NCI-H2107 treated with DMSO at 0.1 percent for 48 hours (cell line): ENCODE measurements around the gene DPYD.

Experiments
- DNase-seq: peaks from one replicate; lab custom pipeline; 2025; ENCODE audit not compliant: unreplicated experiment; lab: John Stamatoyannopoulos, UW

The DPYD gene

GRCh38 chr1:97114842-97115241, 806.0 kb downstream of the DPYD start:
- DNase-seq, result no peak

GRCh38 chr1:97112442-97112841, 808.4 kb downstream of the DPYD start:
- DNase-seq, result no peak

- DNase-seq, result no peak
Observed at GRCh38 chr1:97108179-97108578, 812.7 kb downstream of the DPYD start.

- DNase-seq, result no peak
Observed at GRCh38 chr1:97105531-97105930, 815.3 kb downstream of the DPYD start.

GRCh38 chr1:97101509-97101908, 819.3 kb downstream of the DPYD start:
- no peak for DNase-seq

- DNase-seq, result no peak
Observed at GRCh38 chr1:97097404-97097925, 823.4 kb downstream of the DPYD start.

GRCh38 chr1:97095764-97096163, 825.1 kb downstream of the DPYD start:
- no peak for DNase-seq

GRCh38 chr1:97094247-97094972, 826.4 kb downstream of the DPYD start:
- no peak for DNase-seq

- DNase-seq, result no peak
Observed at GRCh38 chr1:97093741-97094140, 827.1 kb downstream of the DPYD start.

GRCh38 chr1:97092824-97093223, 828.0 kb downstream of the DPYD start:
- no peak for DNase-seq

- no peak for DNase-seq
Observed at GRCh38 chr1:97091679-97092078, 829.2 kb downstream of the DPYD start.

GRCh38 chr1:97091263-97091662, 829.6 kb downstream of the DPYD start:
- DNase-seq, result no peak

- DNase-seq, result no peak
Observed at GRCh38 chr1:97090725-97091124, 830.1 kb downstream of the DPYD start.

- no peak for DNase-seq
Observed at GRCh38 chr1:97089173-97089572, 831.7 kb downstream of the DPYD start.

GRCh38 chr1:97088391-97088790, 832.4 kb downstream of the DPYD start:
- no peak for DNase-seq

- no peak for DNase-seq
Observed at GRCh38 chr1:97084546-97084945, 836.3 kb downstream of the DPYD start.

GRCh38 chr1:97082160-97082848, 838.5 kb downstream of the DPYD start:
- no peak for DNase-seq

- DNase-seq, result no peak
Observed at GRCh38 chr1:97078872-97079271, 842.0 kb downstream of the DPYD start.

- DNase-seq, result no peak
Observed at GRCh38 chr1:97077221-97077620, 843.6 kb downstream of the DPYD start.

- DNase-seq, result no peak
Observed at GRCh38 chr1:97074771-97075170, 846.1 kb downstream of the DPYD start.

GRCh38 chr1:97073936-97074335, 846.9 kb downstream of the DPYD start:
- no peak for DNase-seq

GRCh38 chr1:97073169-97073568, 847.7 kb downstream of the DPYD start:
- DNase-seq, result no peak
